ENCODE measurements around the gene WDR4.
A peak's percentile ranks its signal among the peaks of the same experiment; 100 is the strongest.

DNA sequence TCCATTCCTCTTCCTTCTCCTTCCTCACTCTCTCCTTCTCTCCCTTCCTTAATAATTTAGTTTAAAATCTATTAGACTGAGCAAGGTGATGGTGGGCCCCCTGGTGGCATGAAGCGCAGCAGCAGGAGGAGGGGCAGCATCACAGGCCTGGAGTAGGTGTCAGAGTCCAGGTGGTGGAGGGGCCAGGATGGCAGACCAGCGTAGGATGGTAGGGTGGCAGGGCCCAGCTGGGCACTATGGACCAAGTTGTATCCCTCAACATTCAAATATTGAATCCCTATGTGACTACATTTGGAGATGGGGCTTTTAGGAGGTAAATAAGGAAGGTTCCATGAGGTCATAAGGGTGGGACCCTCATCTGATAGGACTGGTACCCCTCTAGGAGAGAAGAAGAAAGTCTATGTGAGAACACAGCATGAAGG is 61.0 kb downstream of the WDR4 start:
- TF ChIP-seq, protein P1, sequence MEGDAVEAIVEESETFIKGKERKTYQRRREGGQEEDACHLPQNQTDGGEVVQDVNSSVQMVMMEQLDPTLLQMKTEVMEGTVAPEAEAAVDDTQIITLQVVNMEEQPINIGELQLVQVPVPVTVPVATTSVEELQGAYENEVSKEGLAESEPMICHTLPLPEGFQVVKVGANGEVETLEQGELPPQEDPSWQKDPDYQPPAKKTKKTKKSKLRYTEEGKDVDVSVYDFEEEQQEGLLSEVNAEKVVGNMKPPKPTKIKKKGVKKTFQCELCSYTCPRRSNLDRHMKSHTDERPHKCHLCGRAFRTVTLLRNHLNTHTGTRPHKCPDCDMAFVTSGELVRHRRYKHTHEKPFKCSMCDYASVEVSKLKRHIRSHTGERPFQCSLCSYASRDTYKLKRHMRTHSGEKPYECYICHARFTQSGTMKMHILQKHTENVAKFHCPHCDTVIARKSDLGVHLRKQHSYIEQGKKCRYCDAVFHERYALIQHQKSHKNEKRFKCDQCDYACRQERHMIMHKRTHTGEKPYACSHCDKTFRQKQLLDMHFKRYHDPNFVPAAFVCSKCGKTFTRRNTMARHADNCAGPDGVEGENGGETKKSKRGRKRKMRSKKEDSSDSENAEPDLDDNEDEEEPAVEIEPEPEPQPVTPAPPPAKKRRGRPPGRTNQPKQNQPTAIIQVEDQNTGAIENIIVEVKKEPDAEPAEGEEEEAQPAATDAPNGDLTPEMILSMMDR (conservative IDR thresholded peaks at IDR 0.05; ENCODE audit: low read depth, low read length), result peak; percentile 96
- no peak for TF ChIP-seq EZH2phosphoT487 (IDR thresholded peaks at IDR 0.05; ENCODE audit: borderline replicate concordance, low read length)
- no peak for TF ChIP-seq EZH2 (IDR thresholded peaks at IDR 0.05; ENCODE audit: low read length, unreplicated experiment)

Measured in PC-3 (cell line).